B cell (primary cell): ENCODE data around the gene MICA. TPM values are rescaled to one million over a fixed set of nuclear protein-coding genes. Genes with fewer than 3 reads are reported as not detected.

Experiments used
- ATAC-seq: fragments of 200-7000 bp; cut with Tn5 transposase; one replicate; pipeline ENCODE4 v1.10.0; 2021; ENCODE audit warnings: low read depth, mild to moderate bottlenecking, moderate number of reproducible peaks, moderate library complexity
- CTCF ChIA-PET: fragments of 350-600 bp; sonication (Branson Sonifier 250); formaldehyde crosslinking; loops from one replicate; lab custom pipeline; 2021; ENCODE audit warnings: antibody characterized with exemption, inconsistent platforms; lab: Charles Lee
- POLR2A ChIA-PET: fragments of 350-600 bp; sonication (Branson Sonifier 250); formaldehyde crosslinking; loops from one replicate; lab custom pipeline; 2021; ENCODE audit warnings: antibody characterized with exemption; lab: Charles Lee
- DNase-seq: peaks from one replicate; pipeline ENCODE4 v3.0.0; 2013
- H2AFZ ChIP-seq: 2 replicates; pipeline ENCODE4 v1.6.1; 2012; ENCODE audit warnings: mild to moderate bottlenecking, low read depth, low read length; ENCODE audit not compliant: insufficient read depth, poor library complexity, severe bottlenecking
- H3K27ac ChIP-seq, 2 donors: 1 replicate in 1 of 2; 2 replicates in 1 of 2; pipeline ENCODE4 v1.5.1; 2012 to 2013; ENCODE audit warnings: low read length in 2 of 2, mild to moderate bottlenecking in 2 of 2, moderate library complexity in 1 of 2
- H3K27me3 ChIP-seq, 4 experiments: fragments of 200-600 bp in 1 of 4; sonication (generic) in 1 of 4; replicated peaks in 1 of 4; 1 replicate in 2 of 4; 2 replicates in 2 of 4; pipeline versions ENCODE4 v1.6.1 to v1.7.0; 2013 to 2016; ENCODE audit warnings: low read length in 3 of 4, mild to moderate bottlenecking in 2 of 4, mixed read lengths in 1 of 4, moderate library complexity in 1 of 4; ENCODE audit not compliant: insufficient read depth in 4 of 4, control insufficient read depth in 3 of 4; ENCODE audit errors: control extremely low read depth in 1 of 4
- H3K36me3 ChIP-seq, 2 experiments: replicated peaks in 1 of 2; 1 replicate in 1 of 2; 2 replicates in 1 of 2; pipeline versions ENCODE4 v1.6.1 to v1.7.1; 2013; ENCODE audit warnings: low read length in 1 of 2; ENCODE audit not compliant: insufficient read depth in 2 of 2, control insufficient read depth in 1 of 2; ENCODE audit errors: control extremely low read depth in 1 of 2, extremely low read depth in 1 of 2
- H3K4me1 ChIP-seq, 2 donors: fragments of 200-600 bp in 1 of 2; sonication (generic) in 1 of 2; 1 replicate in 1 of 2; 2 replicates in 1 of 2; pipeline versions ENCODE4 v1.5.1 to v1.6.1; 2013 to 2017; ENCODE audit warnings: low read length in 2 of 2; ENCODE audit not compliant: control insufficient read depth in 2 of 2, insufficient read depth in 2 of 2
- H3K4me2 ChIP-seq: replicated peaks from 2 replicates; pipeline ENCODE3; 2012; ENCODE audit warnings: mild to moderate bottlenecking, low read depth, low read length; ENCODE audit not compliant: poor library complexity, severe bottlenecking
- H3K4me3 ChIP-seq, 5 experiments: fragments of 200-600 bp in 1 of 5; sonication (generic) in 1 of 5; 1 replicate in 3 of 5; 2 replicates in 2 of 5; pipeline versions ENCODE4 v1.5.1 to v1.7.0; 2011 to 2016; ENCODE audit warnings: low read length in 4 of 5, mild to moderate bottlenecking in 4 of 5, low read depth in 2 of 5, control low read depth in 1 of 5, moderate library complexity in 1 of 5; ENCODE audit not compliant: insufficient read depth in 1 of 5; ENCODE audit errors: control extremely low read depth in 1 of 5, extremely low read depth in 1 of 5
- H3K79me2 ChIP-seq: fragments of 200-600 bp; sonication (generic); one replicate; pipeline ENCODE4 v1.6.0; 2016; ENCODE audit warnings: low read length; ENCODE audit not compliant: control insufficient read depth, insufficient read depth
- H3K9ac ChIP-seq: fragments of 200-600 bp; sonication (generic); 2 replicates; pipeline ENCODE4 v1.6.1; 2017; ENCODE audit warnings: mild to moderate bottlenecking, low read length, moderate library complexity
- H3K9me3 ChIP-seq, 3 donors: one replicate each; pipeline versions ENCODE4 v1.6.1 to v1.7.1; 2013; ENCODE audit warnings: low read length in 2 of 3; ENCODE audit not compliant: control insufficient read depth in 2 of 3, insufficient read depth in 1 of 3; ENCODE audit errors: control extremely low read depth in 1 of 3
- H4K20me1 ChIP-seq: 2 replicates; pipeline ENCODE4 v1.6.0; 2012; ENCODE audit warnings: mild to moderate bottlenecking, low read length; ENCODE audit not compliant: insufficient read depth, control insufficient read depth, poor library complexity, severe bottlenecking
- H3K27ac Mint-ChIP-seq: one replicate; pipeline ENCODE4 v1.8.0; 2021; ENCODE audit warnings: mixed read lengths
- H3K27me3 Mint-ChIP-seq: one replicate; pipeline ENCODE4 v1.8.0; 2021; ENCODE audit warnings: mixed read lengths
- H3K4me1 Mint-ChIP-seq: one replicate; pipeline ENCODE4 v1.8.0; 2021; ENCODE audit warnings: mixed read lengths
- H3K4me3 Mint-ChIP-seq: one replicate; pipeline ENCODE4 v1.8.0; 2021; ENCODE audit warnings: mixed read lengths
- H3K9me3 Mint-ChIP-seq: one replicate; pipeline ENCODE4 v1.8.0; 2022; ENCODE audit warnings: mixed read lengths; ENCODE audit not compliant: insufficient read depth
- CTCF ChIP-seq: fragments of 200-600 bp; IDR thresholded peaks from one replicate; pipeline ENCODE4 v1.8.0; 2022; ENCODE audit warnings: antibody characterized with exemption, mild to moderate bottlenecking
- EZH2 ChIP-seq: IDR thresholded peaks from 2 replicates; pipeline ENCODE4 v1.6.1; 2012; ENCODE audit warnings: borderline replicate concordance, low read depth, mild to moderate bottlenecking, moderate library complexity, low read length; ENCODE audit not compliant: insufficient read depth, poor library complexity, severe bottlenecking
- WGBS: methylation state at CpG from one replicate; pipeline ENCODE4 v1.1.5; 2013; ENCODE audit warnings: missing lambda C conversion rate; ENCODE audit not compliant: insufficient coverage; 5-methylcytosine and 5-hydroxymethylcytosine counted together
- intact Hi-C: fragments of 100-400 bp; cut with micrococcal nuclease; formaldehyde crosslinking; loops from one replicate; pipeline ENCODE4 v1.10.0; 2022
- polyA plus RNA-seq: library from polyadenylated mRNA; depleted of rRNA; stranded (reverse); fragments of >200 nt; gene quantifications from 2 replicates; pipeline ENCODE4 v1.2.3, GENCODE V29; 2012
- total RNA-seq, 2 donors: library from RNA; stranded (reverse); fragments of 120-200 nt in 1 of 2; gene quantifications; 1 replicate in 1 of 2; 2 replicates in 1 of 2; pipeline versions ENCODE4 v1.2.3 to v1.2.4, GENCODE V29; 2013 to 2022

Gene MICA
- total and polyA plus RNA-seq, 2 donors (not counting 1 experiment from before 2014, with no cell fraction given): 13.9 to 28.5 TPM

- peaks cover 22% of the 10 kb centered on the region for H3K27me3 Mint-ChIP-seq
- Histone ChIP-seq H3K4me1 (no peaks in the 10 kb centered on the region), H3K27ac (no peak overlapping the region), H3K4me2 (no peak overlapping the region), H3K4me3 (no peak overlapping the region), H3K9ac (no peak overlapping the region), H4K20me1 (no peaks in the 10 kb centered on the region), H3K9me3 (no peaks in the 10 kb centered on the region), H3K79me2 (no peaks in the 10 kb centered on the region), H3K36me3 (no peaks in the 10 kb centered on the region), H3K27me3 (peaks cover 0 to 27% (median 10%) of the 10 kb centered on the region in 4 experiments), H2AFZ (no peak overlapping the region)
- no peak overlapping the region for H3K27ac Mint-ChIP-seq
- intact Hi-C loops: no loop called here
- H3K9me3 Mint-ChIP-seq: no peaks in the 10 kb centered on the region
- WGBS: 63% methylated on average over 6 of the region's 9 CpGs
- TF ChIP-seq CTCF (no peak), EZH2 (no peak)
- H3K4me3 Mint-ChIP-seq: no peak overlapping the region
- DNase-seq (no peak), ATAC-seq (no peak)
- ChIA-PET CTCF (interaction anchor here (9.4 kb wide), 1 partner anchor 12 kb away, joined by 60 read pairs; no protein-coding TSS in a partner anchor), POLR2A (no interaction called here)
- H3K4me1 Mint-ChIP-seq: no peaks in the 10 kb centered on the region
Measured at GRCh38 chr6:31378062-31378720, 25.2 kb upstream of the MICA start.

GRCh38 chr6:31378721-31379103 is 24.7 kb upstream of the MICA start:
- no peak overlapping the region for H3K4me3 Mint-ChIP-seq
- POLR2A ChIA-PET: no interaction called here
- H3K9me3 ChIP-seq: no peaks in the 10 kb centered on the region
- H3K4me1 Mint-ChIP-seq: no peaks in the 10 kb centered on the region
- ATAC-seq: no peak
- H3K79me2 ChIP-seq: no peaks in the 10 kb centered on the region
- CTCF ChIA-PET: interaction anchor here (1.5 to 9.4 kb wide), 2 partner anchors 12 to 250 kb away, joined by 5 to 60 read pairs; no protein-coding TSS in a partner anchor
- H2AFZ ChIP-seq: no peak overlapping the region
- H3K36me3 ChIP-seq: no peaks in the 10 kb centered on the region
- no peak overlapping the region for H3K9ac ChIP-seq
- H3K9me3 Mint-ChIP-seq: no peaks in the 10 kb centered on the region
- no peaks in the 10 kb centered on the region for H3K4me1 ChIP-seq
- intact Hi-C loops: no loop called here
- 87% methylated on average over 6 of the region's 6 CpGs for WGBS
- no peak overlapping the region for H3K27ac ChIP-seq
- no peak for TF ChIP-seq EZH2
- no peak for TF ChIP-seq CTCF
- H3K4me3 ChIP-seq: no peak overlapping the region
- no peak for DNase-seq
- no peaks in the 10 kb centered on the region for H4K20me1 ChIP-seq
- no peak overlapping the region for H3K27ac Mint-ChIP-seq
- peaks cover 0 to 27% (median 10%) of the 10 kb centered on the region in 4 experiments for H3K27me3 ChIP-seq
- H3K4me2 ChIP-seq: no peak overlapping the region
- peaks cover 22% of the 10 kb centered on the region for H3K27me3 Mint-ChIP-seq
